Stimulated activated effector memory CD8-positive, alpha-beta T cell treated with anti-CD3 and anti-CD28 coated beads, Interleukin-12 subunit alpha, Interleukin-12 subunit beta, amount 100 ng/mL, for 72 hours (primary cell): ENCODE measurements around the gene BEND6.
"Not testable (repeated sequence)": the region's sequence is repeated elsewhere in the genome, so short reads cannot be mapped to it uniquely, and the experiment has no call there.

Experiments
- ATAC-seq: fragments of 150-1000 bp; cut with Tn5 transposase; 2 replicates; pipeline ENCODE4 v1.10.0; 2021
- DNase-seq, 2 donors: peaks; one replicate each; pipeline ENCODE4 v3.0.0; 2021 to 2022; ENCODE audit warnings: low spot score in 2 of 2
- H3K27ac Mint-ChIP-seq: one replicate; pipeline ENCODE4 v1.8.0; 2022; ENCODE audit warnings: mild to moderate bottlenecking, mixed read lengths
- H3K36me3 Mint-ChIP-seq: one replicate; pipeline ENCODE4 v1.8.0; 2022; ENCODE audit warnings: mild to moderate bottlenecking, mixed read lengths
- H3K4me1 Mint-ChIP-seq: one replicate; pipeline ENCODE4 v1.8.0; 2022; ENCODE audit warnings: mixed read lengths
- H3K4me3 Mint-ChIP-seq: one replicate; pipeline ENCODE4 v1.8.0; 2022; ENCODE audit warnings: mild to moderate bottlenecking, mixed read lengths
- H3K9me3 Mint-ChIP-seq: one replicate; pipeline ENCODE4 v1.8.0; 2022; ENCODE audit warnings: mixed read lengths

The BEND6 gene

DNA sequence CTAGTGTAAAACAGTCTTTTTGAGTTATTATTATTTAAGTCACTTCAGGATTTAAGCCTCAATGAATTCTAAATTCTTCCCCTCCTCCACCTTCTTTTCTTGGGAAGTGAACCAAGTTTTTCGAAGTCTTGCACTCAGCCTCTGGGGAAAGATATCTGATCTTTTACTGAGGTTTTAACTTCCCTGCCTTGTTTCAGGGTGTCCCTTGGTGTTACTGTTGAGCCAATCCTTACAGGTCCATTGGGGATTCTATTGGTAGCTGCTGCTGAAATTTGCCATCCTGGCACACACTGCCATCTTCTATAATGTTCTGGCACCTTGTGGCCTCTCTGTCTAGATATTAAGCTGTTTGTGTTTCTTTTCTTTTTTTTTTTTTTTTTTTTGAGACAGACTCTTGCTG lies 31.7 kb downstream of the BEND6 start:
- H3K4me3 Mint-ChIP-seq: no peak overlapping the region
- no peaks in the 10 kb centered on the region for H3K9me3 Mint-ChIP-seq
- no peaks in the 10 kb centered on the region for H3K4me1 Mint-ChIP-seq
- ATAC-seq (no peak), DNase-seq (no peak)
- H3K36me3 Mint-ChIP-seq: no peaks in the 10 kb centered on the region
- H3K27ac Mint-ChIP-seq: no peak overlapping the region

DNA sequence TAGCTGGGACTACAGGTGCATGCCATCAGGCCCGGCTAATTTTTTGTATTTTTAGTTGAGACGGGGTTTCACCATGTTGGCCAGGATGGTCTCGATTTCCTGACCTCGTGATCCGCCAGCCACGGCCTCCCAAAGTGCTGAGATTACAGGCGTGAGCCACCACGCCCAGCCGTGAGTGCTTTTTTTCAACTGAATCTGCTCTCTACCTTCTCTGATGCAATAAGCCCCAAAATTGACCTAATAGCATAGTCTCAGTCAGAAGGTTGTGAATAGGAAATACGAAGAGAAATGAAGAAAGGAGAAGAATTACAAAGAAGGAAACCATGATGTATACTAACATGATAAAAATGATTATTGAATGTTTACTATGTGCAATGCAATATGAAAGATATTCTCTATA lies 33.2 kb downstream of the BEND6 start:
- no peaks in the 10 kb centered on the region for H3K9me3 Mint-ChIP-seq
- no peak overlapping the region for H3K4me3 Mint-ChIP-seq
- no peaks in the 10 kb centered on the region for H3K4me1 Mint-ChIP-seq
- ATAC-seq (no peak), DNase-seq (no peak)
- no peak overlapping the region for H3K27ac Mint-ChIP-seq
- H3K36me3 Mint-ChIP-seq: no peaks in the 10 kb centered on the region

DNA sequence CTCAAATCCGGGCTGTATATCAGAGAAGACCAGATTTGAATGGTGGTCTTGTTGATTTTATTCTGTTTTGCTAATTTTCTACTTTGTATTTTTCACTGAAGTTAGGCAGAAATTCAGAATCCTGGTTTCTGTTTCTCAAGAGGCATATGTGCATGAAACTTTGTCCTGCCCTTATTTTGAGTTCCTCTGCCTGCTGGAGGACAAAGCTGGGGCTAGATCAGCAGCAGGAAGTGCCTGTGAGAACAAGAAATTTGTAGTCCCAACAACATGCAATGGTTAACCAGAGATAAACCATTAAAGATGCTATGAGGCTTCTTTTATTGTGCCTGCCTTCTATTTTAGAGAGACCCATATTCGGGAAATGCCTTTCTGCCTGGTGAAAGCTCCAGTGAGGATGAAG lies 37.1 kb downstream of the BEND6 start:
- H3K36me3 Mint-ChIP-seq: no peaks in the 10 kb centered on the region

DNA sequence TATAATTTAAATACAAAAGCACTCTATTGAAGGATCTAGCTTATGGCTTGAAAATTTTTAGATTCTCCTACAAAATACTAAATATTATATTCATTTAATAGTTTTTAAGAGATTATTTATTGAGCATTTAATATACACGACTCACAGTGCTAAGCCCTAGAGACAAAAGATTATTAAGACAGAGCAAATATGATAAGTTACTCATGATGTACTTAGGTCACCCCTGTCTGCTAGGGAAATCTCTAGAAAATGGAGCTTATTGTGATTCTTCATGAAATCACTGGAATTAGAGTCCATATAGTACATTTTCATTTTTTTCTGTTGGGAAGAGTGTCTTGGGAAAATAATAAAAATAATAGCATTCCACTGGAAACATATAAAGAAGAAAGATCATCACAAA lies 37.8 kb downstream of the BEND6 start:
- Mint-ChIP-seq H3K9me3 (no peaks in the 10 kb centered on the region), H3K27ac (no peak overlapping the region), H3K4me3 (no peak overlapping the region), H3K36me3 (no peaks in the 10 kb centered on the region), H3K4me1 (no peaks in the 10 kb centered on the region)
- no peak for DNase-seq
- ATAC-seq: no peak

More for the DNA sequence above, 37.1 kb downstream of the BEND6 start:
- no peak for DNase-seq
- no peaks in the 10 kb centered on the region for H3K9me3 Mint-ChIP-seq
- no peak overlapping the region for H3K27ac Mint-ChIP-seq
- no peaks in the 10 kb centered on the region for H3K4me1 Mint-ChIP-seq
- no peak overlapping the region for H3K4me3 Mint-ChIP-seq
- ATAC-seq: no peak

DNA sequence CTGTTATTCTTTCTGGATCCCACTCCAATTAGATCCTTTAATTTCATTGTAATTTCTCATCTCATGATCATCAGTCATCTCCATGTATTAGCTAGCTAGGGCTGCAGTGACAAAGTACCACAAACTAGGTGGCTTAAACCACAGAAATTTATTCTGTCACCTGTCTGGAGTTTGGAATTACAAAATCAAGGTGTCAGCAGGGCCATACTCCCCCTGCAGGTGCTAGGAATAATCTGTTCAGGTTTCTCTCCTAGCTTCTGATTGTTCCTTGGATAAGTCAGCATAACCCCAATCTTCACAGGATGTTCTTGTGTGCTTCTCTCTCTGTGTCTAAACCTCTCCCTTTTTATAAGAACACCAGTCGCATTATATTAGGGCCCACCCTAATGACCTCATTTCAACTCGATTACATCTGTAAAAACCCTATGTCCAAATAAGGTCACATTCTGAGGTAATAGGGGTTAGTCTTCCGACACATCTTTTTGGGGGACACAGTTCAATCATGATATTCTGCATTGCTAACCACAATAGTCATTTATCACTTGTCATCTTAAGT lies 40.5 kb downstream of the BEND6 start:
- Mint-ChIP-seq H3K27ac (no peak overlapping the region), H3K36me3 (no peaks in the 10 kb centered on the region), H3K4me1 (no peaks in the 10 kb centered on the region), H3K4me3 (no peak overlapping the region), H3K9me3 (peaks cover 2% of the 10 kb centered on the region)
- no peak for DNase-seq
- ATAC-seq: no peak

DNA sequence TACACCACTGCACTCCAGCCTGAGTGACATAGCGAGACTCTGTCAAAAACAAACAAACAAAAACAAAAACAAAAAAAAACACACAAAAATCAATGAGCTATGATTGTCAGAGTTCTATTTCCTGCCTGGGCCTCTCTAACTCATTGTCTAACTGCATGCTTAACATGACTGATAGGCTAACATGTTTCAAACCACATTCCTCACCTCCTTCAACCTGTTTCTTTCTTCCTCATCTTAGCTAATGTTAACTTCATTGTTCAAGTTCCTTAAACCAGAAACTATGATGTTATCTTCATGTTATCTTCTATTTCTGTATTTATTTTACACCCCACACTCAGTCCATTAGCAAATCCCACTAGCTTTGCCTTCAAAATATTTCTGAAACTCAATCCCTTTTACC lies 41.5 kb downstream of the BEND6 start:
- H3K4me3 Mint-ChIP-seq: no peak overlapping the region
- H3K36me3 Mint-ChIP-seq: no peaks in the 10 kb centered on the region
- ATAC-seq: no peak
- H3K9me3 Mint-ChIP-seq: peaks cover 2% of the 10 kb centered on the region
- H3K4me1 Mint-ChIP-seq: no peaks in the 10 kb centered on the region
- no peak overlapping the region for H3K27ac Mint-ChIP-seq
- DNase-seq: no peak

DNA sequence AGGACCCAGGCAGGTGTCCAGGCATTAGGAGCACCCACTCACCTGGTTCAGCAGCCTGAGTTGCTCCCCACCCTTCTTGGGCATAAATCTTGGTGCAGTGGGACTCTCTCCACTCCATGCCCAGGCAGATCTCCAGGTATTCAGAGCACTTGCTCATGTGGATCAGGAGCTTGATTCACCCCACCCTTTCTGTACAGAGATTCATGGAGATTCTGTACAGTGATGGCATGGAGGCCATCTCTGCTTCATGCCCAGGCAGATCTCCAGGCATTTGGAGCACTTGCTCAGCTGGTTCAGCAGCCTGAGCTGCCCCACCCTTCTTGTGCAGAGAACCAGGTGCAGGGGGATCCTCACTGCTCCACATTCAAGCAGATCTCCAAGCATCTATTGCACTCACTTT lies 44.1 kb downstream of the BEND6 start:
- Mint-ChIP-seq H3K27ac (no peak overlapping the region), H3K9me3 (peaks cover 2% of the 10 kb centered on the region), H3K4me1 (no peaks in the 10 kb centered on the region), H3K4me3 (no peak overlapping the region), H3K36me3 (no peaks in the 10 kb centered on the region)
- DNase-seq (no peak), ATAC-seq (no peak)

DNA sequence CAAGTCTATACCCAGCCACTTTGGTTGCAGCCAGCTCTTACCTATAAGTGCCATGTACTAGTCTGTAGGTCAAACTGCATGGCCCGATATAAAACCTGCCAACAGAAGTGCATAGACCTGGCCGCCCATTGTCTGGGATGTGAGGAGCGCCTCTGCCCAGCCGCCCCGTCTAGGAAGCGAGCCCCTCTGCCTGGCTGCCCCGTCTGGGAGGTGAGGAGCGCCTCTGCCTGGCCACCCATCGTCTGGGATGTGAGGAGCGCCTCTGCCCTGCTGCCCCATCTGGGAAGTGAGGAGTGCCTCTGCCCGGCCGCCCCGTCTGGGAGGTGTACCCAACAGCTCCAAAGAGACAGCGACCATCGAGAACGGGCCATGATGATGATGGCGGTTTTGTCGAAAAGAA lies 44.8 kb downstream of the BEND6 start:
- not testable (repeated sequence) for ATAC-seq, H3K4me1 Mint-ChIP-seq, H3K4me3 Mint-ChIP-seq, H3K9me3 Mint-ChIP-seq, H3K27ac Mint-ChIP-seq, DNase-seq, H3K36me3 Mint-ChIP-seq

DNA sequence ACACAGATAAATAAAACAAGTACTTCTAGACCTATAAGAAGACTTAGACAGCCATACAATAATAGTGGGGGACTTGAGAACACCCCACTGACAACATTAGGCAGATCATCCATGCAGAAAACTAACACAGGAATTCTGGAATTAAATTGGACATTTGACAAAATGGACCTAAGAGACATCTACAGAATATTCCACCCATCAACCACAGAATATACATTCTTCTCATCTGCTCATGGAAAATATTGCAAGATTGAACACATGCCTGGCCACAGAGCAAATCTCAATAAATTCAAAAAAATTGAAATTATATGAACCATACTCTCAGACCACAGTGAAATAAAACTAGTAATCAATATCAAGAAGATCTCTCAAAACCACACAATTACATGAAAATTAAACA lies 47.3 kb downstream of the BEND6 start:
- Mint-ChIP-seq H3K9me3 (peaks cover 2% of the 10 kb centered on the region), H3K27ac (no peak overlapping the region), H3K4me1 (no peaks in the 10 kb centered on the region), H3K36me3 (no peaks in the 10 kb centered on the region), H3K4me3 (no peak overlapping the region)
- no peak for DNase-seq
- no peak for ATAC-seq

DNA sequence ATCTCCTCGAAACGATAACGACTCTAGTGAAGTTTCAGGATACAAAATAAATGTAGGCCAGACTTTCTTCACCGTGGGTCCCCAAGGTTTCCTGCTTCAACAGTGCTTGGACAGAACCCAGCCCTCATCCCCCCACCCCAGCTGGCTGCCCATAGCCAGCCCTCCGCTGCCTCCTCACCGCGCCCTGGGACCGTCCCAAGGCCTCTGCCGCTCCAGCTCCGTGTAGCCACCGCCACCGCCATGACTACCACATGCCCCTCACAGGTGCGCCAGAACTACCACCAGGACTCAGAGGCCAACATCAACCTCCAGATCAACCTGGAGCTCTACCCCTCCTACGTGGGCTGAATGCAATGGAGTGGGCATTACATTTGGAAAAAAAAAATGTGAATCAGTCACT lies 49.4 kb downstream of the BEND6 start:
- H3K27ac Mint-ChIP-seq: no peak overlapping the region
- ATAC-seq (no peak), DNase-seq (no peak)
- no peaks in the 10 kb centered on the region for H3K9me3 Mint-ChIP-seq
- no peaks in the 10 kb centered on the region for H3K4me1 Mint-ChIP-seq
- H3K4me3 Mint-ChIP-seq: no peak overlapping the region
- no peaks in the 10 kb centered on the region for H3K36me3 Mint-ChIP-seq

DNA sequence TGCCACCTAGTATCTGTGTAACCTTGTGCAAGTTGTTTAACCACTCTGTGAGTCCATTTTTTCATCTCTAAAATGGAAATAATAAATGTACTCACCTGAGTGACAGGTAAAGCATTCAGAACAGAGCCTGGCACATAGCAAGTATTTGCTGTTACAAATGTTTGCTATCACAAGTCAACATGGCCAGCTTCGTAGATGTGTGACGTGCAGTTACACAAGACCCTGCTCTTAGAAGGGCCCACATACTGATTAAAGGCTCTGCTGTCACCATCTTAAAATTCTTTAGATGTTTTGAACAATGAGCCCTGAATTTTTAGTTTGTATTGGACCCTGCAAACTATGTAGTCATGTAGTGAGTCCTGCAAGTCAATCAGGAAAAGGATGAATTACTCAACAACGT lies 51.2 kb downstream of the BEND6 start:
- H3K4me3 Mint-ChIP-seq: no peak overlapping the region
- DNase-seq (no peak), ATAC-seq (no peak)
- no peaks in the 10 kb centered on the region for H3K9me3 Mint-ChIP-seq
- H3K36me3 Mint-ChIP-seq: no peaks in the 10 kb centered on the region
- no peak overlapping the region for H3K27ac Mint-ChIP-seq
- H3K4me1 Mint-ChIP-seq: no peaks in the 10 kb centered on the region

DNA sequence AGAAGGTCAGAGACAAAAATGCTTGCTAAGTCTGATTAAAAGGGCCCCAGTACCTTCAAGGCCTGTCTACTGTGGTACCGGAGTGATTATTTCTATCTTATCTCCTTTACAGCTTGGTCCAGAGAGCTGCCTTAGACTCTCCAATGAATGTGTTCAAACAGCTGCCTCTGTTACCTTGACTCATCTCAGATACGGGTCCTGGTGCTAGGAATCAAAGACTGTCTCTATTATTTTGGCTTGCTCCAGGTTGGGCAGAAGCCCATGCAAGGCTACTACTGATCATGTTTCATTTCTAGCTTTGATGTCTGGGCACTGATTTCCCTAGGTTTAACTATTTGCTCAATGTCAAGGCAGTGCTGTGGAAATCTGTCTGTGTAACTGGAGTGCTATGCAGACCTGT lies 53.2 kb downstream of the BEND6 start:
- not testable (repeated sequence) for H3K4me3 Mint-ChIP-seq, H3K36me3 Mint-ChIP-seq, DNase-seq, H3K9me3 Mint-ChIP-seq, H3K4me1 Mint-ChIP-seq, H3K27ac Mint-ChIP-seq, ATAC-seq

DNA sequence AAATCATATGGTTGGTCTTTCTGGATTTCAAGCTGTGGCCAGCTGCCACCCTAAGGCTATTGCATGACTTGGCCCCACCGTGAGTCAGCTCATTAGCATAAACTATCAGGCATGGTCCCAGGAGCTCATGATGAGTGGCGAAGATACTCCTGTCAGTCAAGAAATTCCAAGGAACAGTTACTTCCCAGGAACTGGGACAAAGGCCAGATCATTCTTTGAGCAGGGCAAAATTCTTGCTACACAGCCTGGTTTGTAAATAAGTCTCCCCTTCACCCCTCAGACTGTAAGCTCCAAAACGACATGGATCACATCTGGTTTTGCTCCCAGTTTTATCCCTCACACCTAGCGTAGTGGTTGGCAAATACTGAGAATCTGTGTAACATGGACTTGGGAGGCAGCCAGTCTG lies 58.6 kb downstream of the BEND6 start:
- H3K4me3 Mint-ChIP-seq: no peak overlapping the region
- H3K36me3 Mint-ChIP-seq: no peaks in the 10 kb centered on the region
- H3K27ac Mint-ChIP-seq: no peak overlapping the region
- ATAC-seq (no peak), DNase-seq (no peak)
- H3K4me1 Mint-ChIP-seq: no peaks in the 10 kb centered on the region
- H3K9me3 Mint-ChIP-seq: no peaks in the 10 kb centered on the region

DNA sequence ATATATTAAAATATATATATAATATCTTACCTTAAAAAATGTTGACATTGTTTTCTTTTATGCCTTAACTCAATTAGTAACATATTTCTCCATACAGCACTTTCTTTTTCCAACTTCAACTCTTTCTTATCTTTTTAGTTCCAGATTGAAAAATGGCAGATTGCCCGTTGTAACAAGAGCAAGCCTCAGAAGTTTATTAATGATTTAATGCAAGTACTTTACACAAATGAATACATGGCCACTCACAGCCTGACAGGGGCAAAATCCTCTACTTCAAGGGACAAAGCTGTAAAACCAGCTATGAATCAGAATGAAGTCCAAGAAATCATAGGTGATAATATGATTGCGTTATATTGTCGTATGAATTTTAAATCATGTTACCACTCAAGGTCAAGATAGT lies 62.2 kb downstream of the BEND6 start:
- Mint-ChIP-seq H3K27ac (no peak overlapping the region), H3K4me1 (no peaks in the 10 kb centered on the region), H3K9me3 (no peaks in the 10 kb centered on the region), H3K4me3 (no peak overlapping the region), H3K36me3 (no peaks in the 10 kb centered on the region)
- DNase-seq: no peak
- ATAC-seq: no peak

DNA sequence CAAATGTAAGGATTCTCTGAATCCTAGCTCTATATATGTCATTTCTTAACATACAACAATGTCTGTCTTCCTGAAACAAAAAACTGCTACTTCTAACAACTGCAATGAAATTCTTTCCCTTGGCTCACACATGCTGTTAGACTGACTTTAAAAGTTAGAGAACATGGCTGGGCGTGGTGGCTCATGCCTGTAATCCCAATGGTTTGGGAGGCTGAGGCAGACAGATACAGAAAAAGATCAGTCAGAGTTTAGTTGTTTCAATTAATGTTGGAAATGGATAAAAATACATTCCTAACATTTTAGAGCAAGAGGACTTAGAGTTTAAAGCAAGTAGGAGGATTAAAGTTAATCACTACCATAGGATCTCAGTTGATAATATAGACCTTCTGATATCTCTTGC lies 62.9 kb downstream of the BEND6 start:
- ATAC-seq (no peak), DNase-seq (no peak)
- Mint-ChIP-seq H3K36me3 (no peaks in the 10 kb centered on the region), H3K9me3 (no peaks in the 10 kb centered on the region), H3K4me1 (no peaks in the 10 kb centered on the region), H3K4me3 (no peak overlapping the region), H3K27ac (no peak overlapping the region)

DNA sequence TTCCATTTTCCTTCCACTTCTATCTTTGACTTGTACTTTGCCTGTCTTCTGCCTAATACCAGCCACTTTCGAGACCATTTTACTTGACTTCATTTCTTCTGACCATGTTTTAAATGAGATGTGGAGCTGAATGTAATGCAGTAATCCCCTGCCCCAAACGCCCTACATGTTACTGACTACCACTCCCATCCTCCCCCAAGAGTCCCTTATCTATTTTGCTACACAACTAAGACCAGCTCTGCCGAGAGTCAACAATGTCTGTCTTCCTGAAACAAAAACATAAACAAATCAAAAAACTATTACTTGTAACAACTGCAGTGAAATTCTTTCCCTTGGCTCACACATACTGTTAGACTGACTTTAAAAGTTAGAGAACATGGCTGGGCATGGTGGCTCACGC lies 64.5 kb downstream of the BEND6 start:
- ATAC-seq: no peak
- Mint-ChIP-seq H3K4me1 (no peaks in the 10 kb centered on the region), H3K4me3 (no peak overlapping the region), H3K36me3 (no peaks in the 10 kb centered on the region), H3K27ac (no peak overlapping the region), H3K9me3 (peaks cover 4% of the 10 kb centered on the region)
- DNase-seq: no peak

DNA sequence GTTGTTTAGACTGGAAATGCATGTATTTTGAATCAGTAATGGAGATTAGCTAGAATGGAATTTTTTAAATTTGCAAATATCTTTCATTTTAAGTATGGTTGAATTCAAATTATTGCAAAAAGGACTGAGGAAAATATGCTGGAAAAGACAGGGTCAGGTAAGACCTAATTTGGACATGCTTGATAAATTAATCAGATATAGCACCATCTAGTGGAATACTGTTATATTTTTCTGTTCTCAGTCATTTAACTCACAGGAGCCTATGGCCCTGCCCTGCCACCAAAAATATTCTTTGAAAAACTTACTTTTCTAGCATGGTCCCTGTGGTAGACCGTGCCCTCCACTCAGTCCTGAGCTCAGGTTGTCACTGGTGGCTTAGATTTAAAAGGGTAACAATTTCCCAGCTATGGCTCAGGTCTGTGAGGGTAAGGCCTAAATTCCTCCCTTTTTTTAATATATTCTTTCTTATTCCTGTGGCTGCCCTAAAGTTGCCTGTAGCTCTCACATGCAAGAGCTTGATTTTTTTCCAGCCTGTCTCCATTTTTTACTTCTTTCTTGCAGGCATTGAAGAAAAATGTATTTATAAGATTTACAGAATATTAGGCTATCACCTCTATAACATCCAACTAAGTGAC lies 66.3 kb downstream of the BEND6 start:
- no peaks in the 10 kb centered on the region for H3K4me1 Mint-ChIP-seq
- no peak overlapping the region for H3K27ac Mint-ChIP-seq
- H3K4me3 Mint-ChIP-seq: no peak overlapping the region
- H3K36me3 Mint-ChIP-seq: no peaks in the 10 kb centered on the region
- H3K9me3 Mint-ChIP-seq: peaks cover 15% of the 10 kb centered on the region
- peak; percentile 44 for ATAC-seq
- DNase-seq: no peak
